Gastroesophageal sphincter (tissue), 3 donors: ENCODE data around the gene PCDHA8.

Experiments used
- CTCF ChIP-seq, 4 experiments: fragments of 200-600 bp in 2 of 4; fragments of 450-650 bp in 2 of 4; sonication (generic) in 1 of 4; IDR thresholded peaks; one replicate each; pipeline ENCODE4 v1.5.1; 2017 to 2019; ENCODE audit warnings: antibody characterized with exemption in 4 of 4, mild to moderate bottlenecking in 2 of 4, moderate library complexity in 2 of 4
- POLR2A ChIP-seq, 2 donors: fragments of 450-650 bp; IDR thresholded peaks; one replicate each; pipeline ENCODE4 v1.6.1; 2017; ENCODE audit warnings: antibody characterized with exemption in 2 of 2, mild to moderate bottlenecking in 2 of 2, moderate library complexity in 1 of 2
- POLR2AphosphoS5 ChIP-seq: sonication (generic); formaldehyde crosslinking; IDR thresholded peaks from one replicate; pipeline ENCODE4 v1.6.1; 2017; ENCODE audit warnings: antibody characterized with exemption

- TF ChIP-seq CTCF (IDR thresholded peaks at IDR 0.05) (no peak), POLR2A (IDR thresholded peaks at IDR 0.05) (no peak), POLR2AphosphoS5 (no peak)
These were observed 5.1 kb upstream of the PCDHA8 start for GRCh38 chr5:140835622-140836510.
